GM18858 (cell line): ENCODE results near the gene THOC5.

Experiments
- ATAC-seq: cut with Tn5 transposase; IDR thresholded peaks from one replicate; pipeline ENCODE4 v1.9.1; 2021; ENCODE audit not compliant: unreplicated experiment

THOC5 gene

GRCh38 chr22:29478326-29479276 lies 75.0 kb downstream of the THOC5 start:
- no peak for ATAC-seq

DNA sequence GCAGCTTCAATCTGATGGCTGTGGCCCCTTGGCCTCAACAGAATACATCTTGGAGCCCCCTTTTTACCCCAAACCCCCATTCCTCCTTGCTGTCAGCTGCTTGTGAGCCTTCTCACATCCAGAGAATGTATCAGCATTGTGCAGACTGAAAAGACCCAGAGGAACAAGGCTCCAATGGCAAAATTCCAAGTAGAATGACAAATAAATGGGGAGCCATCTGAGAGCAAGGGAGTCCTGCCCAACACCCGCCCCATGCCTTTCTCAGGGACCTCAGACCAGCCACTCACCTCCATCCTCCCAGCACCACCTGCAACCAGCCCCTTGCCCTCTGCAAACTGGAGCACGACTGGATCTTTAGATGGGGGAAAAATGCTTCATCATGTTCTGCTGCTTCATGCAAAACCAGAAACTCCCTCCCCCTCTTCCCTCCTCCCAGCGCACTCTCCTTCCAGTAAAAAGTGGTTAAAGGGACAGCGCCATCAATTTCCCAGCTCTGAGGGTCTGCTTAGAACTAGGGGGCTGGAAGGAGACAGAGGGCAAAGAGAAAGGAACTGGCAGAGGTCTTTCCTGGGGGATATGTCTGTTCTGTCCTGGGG lies 75.7 kb downstream of the THOC5 start:
- no peak for ATAC-seq

- ATAC-seq, result no peak
These were observed 77.4 kb downstream of the THOC5 start for GRCh38 chr22:29476116-29476515.

DNA sequence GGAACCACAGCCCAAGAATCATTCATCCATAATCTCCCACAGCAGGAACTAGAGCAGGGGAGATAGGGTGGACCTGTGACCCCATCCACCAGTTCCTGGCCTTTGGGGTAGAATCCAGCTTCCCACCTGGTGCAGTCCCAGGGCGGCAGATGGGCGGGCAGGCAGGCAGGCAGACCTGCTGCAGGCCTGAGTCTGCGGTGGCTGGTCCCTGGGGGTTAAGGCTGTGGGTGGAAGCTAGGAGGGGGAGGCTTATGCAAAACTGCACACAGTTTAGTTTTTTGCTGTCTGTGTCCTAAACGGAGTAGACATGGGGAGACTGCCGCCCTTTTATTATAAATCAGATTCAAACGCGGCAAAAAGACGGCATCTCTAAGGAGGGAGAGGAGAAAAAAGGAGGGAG lies 78.0 kb downstream of the THOC5 start:
- no peak for ATAC-seq

- no peak for ATAC-seq
These were observed 80.6 kb downstream of the THOC5 start for GRCh38 chr22:29473001-29473400.

DNA sequence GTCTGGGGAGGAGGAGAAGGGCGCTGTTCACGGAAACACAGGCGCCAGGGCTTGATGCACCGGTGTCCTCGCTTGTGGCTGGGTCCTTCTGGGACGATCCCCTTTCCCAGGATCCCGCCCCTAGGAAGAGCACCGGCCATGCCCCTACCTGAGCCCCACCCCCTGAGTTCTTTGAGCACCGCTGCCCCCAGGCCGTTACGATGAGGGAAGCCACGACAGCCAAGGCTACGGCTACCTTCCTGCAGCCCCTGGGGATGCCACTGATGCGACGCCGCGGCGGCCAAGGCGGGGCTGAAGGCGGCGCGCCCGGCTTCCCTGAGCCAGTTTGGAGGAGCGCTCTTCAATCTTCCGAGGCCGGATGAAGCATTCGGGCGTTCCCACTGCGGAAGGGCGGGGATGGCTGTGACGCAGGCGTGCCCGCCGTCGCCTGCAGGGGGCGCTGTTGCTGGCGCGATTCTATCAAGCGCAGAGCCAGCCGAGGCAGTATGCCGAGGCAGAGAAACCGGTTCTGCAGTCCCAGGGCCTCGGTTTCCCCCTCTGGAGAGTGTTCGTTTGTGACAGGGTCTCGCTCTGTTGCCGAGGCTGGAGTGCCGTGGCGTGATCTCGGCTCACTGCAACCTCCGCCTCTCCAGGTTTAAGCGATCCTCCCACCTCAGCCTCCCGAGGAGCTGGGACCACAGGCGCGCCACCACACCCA lies 83.2 kb downstream of the THOC5 start:
- no peak for ATAC-seq

GRCh38 chr22:29469755-29470154 lies 83.8 kb downstream of the THOC5 start:
- no peak for ATAC-seq

GRCh38 chr22:29464581-29464980 lies 89.0 kb downstream of the THOC5 start:
- no peak for ATAC-seq

- no peak for ATAC-seq
These were observed 89.9 kb downstream of the THOC5 start for GRCh38 chr22:29463629-29464028.

DNA sequence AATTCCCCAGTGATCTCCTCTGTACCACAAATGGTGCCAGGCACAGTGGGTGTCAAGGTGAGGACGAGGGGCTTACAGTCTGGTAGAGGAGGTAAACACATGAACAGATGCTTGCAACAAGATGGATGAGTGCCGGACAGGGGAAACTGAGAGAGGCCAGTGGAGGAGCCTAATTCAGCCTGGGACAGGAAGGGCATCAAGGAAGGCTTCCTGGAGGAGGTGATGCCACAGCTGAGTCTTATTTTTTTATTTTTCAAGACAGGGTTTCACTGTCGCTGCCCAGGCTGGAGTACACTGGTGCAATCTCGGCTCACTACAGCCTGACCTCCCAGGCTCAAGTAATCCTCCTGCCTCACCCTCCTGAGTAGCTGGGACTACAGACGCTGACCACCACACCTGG lies 92.3 kb downstream of the THOC5 start:
- ATAC-seq, result no peak

GRCh38 chr22:29459773-29460172 lies 93.8 kb downstream of the THOC5 start:
- ATAC-seq, result no peak

- no peak for ATAC-seq
These were observed 95.0 kb downstream of the THOC5 start for GRCh38 chr22:29458551-29458950.

DNA sequence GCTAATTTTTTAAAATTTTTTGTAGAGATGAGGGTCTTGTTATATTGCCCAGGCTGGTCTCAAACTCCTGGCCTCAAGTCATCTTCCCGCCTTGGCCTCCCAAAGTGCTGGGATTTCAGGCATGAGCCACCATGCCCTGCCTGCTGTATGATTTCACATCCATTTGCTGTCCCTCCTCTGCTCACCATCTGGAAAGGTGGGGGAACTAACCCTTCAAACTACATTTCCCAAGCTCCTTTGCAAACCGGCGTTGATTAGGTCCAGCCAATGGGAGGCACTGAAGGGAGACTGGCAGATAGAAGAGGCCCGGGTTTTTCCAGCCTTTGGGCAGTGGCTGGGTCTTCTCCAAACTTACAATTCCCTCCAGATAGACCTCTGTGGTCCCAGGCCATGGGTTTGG lies 95.8 kb downstream of the THOC5 start:
- no peak for ATAC-seq

- no peak for ATAC-seq
These were observed 97.3 kb downstream of the THOC5 start for GRCh38 chr22:29456211-29456671.
